ENCODE measurements around the gene NDUFS2.

The NDUFS2 gene

GRCh38 chr1:161165742-161166668, 36.2 kb upstream of the NDUFS2 start, which contains the start of gene PPOX:
Gene PPOX (plus strand): TSS chr1:161166426. CDS start chr1:161166848, 422 bp downstream.
- H3K4me1 Mint-ChIP-seq: peaks cover 54% of the 10 kb centered on the region

DNA sequence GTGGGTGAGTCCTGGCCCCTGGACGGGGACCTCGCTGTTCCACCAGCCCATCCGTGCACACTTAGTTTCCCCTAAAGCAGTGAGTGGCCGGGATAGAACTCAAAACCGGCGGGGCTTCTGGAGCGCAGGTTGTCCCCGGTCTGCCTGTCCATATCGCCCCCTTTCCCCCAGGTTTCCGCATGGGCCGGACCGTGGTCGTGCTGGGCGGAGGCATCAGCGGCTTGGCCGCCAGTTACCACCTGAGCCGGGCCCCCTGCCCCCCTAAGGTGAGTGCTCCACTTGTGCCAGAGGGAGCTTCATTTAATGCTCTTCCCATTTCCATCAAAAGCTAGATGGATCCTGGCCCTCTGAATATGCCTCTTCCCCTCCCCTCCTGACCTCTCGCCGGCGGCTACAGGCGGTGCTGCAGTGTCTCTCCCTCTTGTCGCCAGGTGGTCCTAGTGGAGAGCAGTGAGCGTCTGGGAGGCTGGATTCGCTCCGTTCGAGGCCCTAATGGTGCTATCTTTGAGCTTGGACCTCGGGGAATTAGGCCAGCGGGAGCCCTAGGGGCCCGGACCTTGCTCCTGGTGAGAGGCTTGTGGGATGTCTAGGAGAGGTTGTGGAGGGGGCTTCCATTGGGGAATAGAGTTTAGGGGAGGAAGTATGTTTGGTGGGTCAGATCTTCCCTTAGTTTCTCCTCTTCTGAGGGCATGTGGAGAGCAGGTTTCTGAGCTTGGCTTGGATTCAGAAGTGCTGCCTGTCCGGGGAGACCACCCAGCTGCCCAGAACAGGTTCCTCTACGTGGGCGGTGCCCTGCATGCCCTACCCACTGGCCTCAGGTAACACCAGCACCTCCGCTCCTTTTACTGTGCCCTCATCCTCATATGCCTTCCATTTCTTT, 35.3 kb upstream of the NDUFS2 start:
- peaks cover 45% of the 10 kb centered on the region for H3K4me1 Mint-ChIP-seq
- no peaks in the 10 kb centered on the region for H3K9me3 Mint-ChIP-seq
- H3K36me3 Mint-ChIP-seq: peaks cover 39% of the 10 kb centered on the region
- no peaks in the 10 kb centered on the region for H3K27me3 Mint-ChIP-seq
- no peak for ATAC-seq
- peak overlapping the region; percentile 95 for H3K27ac Mint-ChIP-seq
- H3K4me3 Mint-ChIP-seq: peak overlapping the region; percentile 79

More at GRCh38 chr1:161165742-161166668, 36.2 kb upstream of the NDUFS2 start, which contains the start of gene PPOX:
- Mint-ChIP-seq H3K27me3 (no peaks in the 10 kb centered on the region), H3K27ac (peak within 1 kb of the TSS; percentile 95), H3K36me3 (peaks cover 40% of the 10 kb centered on the region), H3K4me3 (peak within 1 kb of the TSS; percentile 79), H3K9me3 (no peaks in the 10 kb centered on the region)
- ATAC-seq: peak; percentile 98

DNA sequence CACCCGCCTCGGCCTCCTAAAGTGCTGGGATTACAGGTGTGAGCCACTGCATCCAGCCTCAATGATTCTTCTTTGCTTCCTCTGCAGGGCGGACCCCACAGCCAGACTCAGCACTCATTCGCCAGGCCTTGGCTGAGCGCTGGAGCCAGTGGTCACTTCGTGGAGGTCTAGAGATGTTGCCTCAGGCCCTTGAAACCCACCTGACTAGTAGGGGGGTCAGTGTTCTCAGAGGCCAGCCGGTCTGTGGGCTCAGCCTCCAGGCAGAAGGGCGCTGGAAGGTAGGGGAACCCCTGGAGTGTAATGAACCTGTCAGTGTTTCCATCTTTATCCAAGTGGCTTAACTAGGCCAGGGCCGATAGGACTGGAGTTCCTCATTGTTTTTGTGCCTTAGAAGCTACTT, 33.3 kb upstream of the NDUFS2 start:
- no peak overlapping the region for H3K4me3 Mint-ChIP-seq
- no peaks in the 10 kb centered on the region for H3K27me3 Mint-ChIP-seq
- ATAC-seq: no peak
- H3K27ac Mint-ChIP-seq: no peak overlapping the region
- H3K36me3 Mint-ChIP-seq: peaks cover 42% of the 10 kb centered on the region
- H3K9me3 Mint-ChIP-seq: no peaks in the 10 kb centered on the region
- peaks cover 47% of the 10 kb centered on the region for H3K4me1 Mint-ChIP-seq

GRCh38 chr1:161171191-161171590, 31.0 kb upstream of the NDUFS2 start:
- no peak for ATAC-seq
- Mint-ChIP-seq H3K9me3 (no peaks in the 10 kb centered on the region), H3K27ac (no peak overlapping the region), H3K4me3 (no peak overlapping the region), H3K27me3 (no peaks in the 10 kb centered on the region), H3K36me3 (peaks cover 51% of the 10 kb centered on the region), H3K4me1 (peaks cover 54% of the 10 kb centered on the region)

DNA sequence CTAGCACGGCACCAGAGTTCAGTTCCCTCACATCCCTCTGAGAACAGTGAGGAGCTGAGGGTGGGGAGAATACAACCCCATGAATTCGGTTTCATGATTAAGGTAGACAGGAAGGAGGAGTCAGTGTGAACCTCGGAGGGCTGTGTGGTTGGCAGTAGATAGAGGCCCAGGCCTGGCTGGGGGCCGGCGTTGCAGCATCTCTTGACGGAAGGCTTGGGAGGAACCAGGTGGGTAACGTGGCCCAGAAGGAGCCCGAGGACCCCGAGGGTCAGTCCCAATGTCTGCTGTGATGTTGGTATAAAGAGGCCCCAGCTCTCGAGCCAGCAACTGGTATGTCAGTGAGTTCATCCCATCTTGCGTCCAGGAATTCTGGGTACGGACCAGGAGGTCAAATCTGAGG, 30.5 kb upstream of the NDUFS2 start:
- Mint-ChIP-seq H3K4me1 (peaks cover 59% of the 10 kb centered on the region), H3K9me3 (no peaks in the 10 kb centered on the region), H3K27me3 (no peaks in the 10 kb centered on the region), H3K4me3 (no peak overlapping the region), H3K36me3 (peaks cover 51% of the 10 kb centered on the region), H3K27ac (no peak overlapping the region)
- ATAC-seq: no peak

- H3K9me3 Mint-ChIP-seq: no peaks in the 10 kb centered on the region
- H3K4me1 Mint-ChIP-seq: peaks cover 52% of the 10 kb centered on the region
- H3K4me3 Mint-ChIP-seq: no peak overlapping the region
- no peaks in the 10 kb centered on the region for H3K27me3 Mint-ChIP-seq
- H3K36me3 Mint-ChIP-seq: peaks cover 51% of the 10 kb centered on the region
- peak overlapping the region; percentile 56 for H3K27ac Mint-ChIP-seq
- no peak for ATAC-seq
These were observed 29.8 kb upstream of the NDUFS2 start for GRCh38 chr1:161172349-161172748.

GRCh38 chr1:161172776-161173376, 29.3 kb upstream of the NDUFS2 start:
- Mint-ChIP-seq H3K4me3 (no peak overlapping the region), H3K27ac (peak overlapping the region; percentile 56), H3K4me1 (peaks cover 55% of the 10 kb centered on the region), H3K27me3 (no peaks in the 10 kb centered on the region), H3K36me3 (peaks cover 51% of the 10 kb centered on the region), H3K9me3 (no peaks in the 10 kb centered on the region)
- ATAC-seq: no peak

- Mint-ChIP-seq H3K9me3 (no peaks in the 10 kb centered on the region), H3K27ac (peak overlapping the region; percentile 56), H3K36me3 (peaks cover 51% of the 10 kb centered on the region), H3K4me3 (no peak overlapping the region), H3K4me1 (peaks cover 50% of the 10 kb centered on the region), H3K27me3 (no peaks in the 10 kb centered on the region)
- ATAC-seq: no peak
These were observed 28.5 kb upstream of the NDUFS2 start for GRCh38 chr1:161173711-161174110.

GRCh38 chr1:161174911-161175310, 27.3 kb upstream of the NDUFS2 start:
- Mint-ChIP-seq H3K27ac (peak overlapping the region; percentile 95), H3K4me3 (no peak overlapping the region), H3K27me3 (no peaks in the 10 kb centered on the region), H3K36me3 (peaks cover 51% of the 10 kb centered on the region), H3K4me1 (peaks cover 50% of the 10 kb centered on the region), H3K9me3 (no peaks in the 10 kb centered on the region)
- ATAC-seq: no peak

- ATAC-seq: no peak
- Mint-ChIP-seq H3K9me3 (no peaks in the 10 kb centered on the region), H3K4me1 (peaks cover 50% of the 10 kb centered on the region), H3K4me3 (peak overlapping the region; percentile 95), H3K36me3 (peaks cover 49% of the 10 kb centered on the region), H3K27ac (peak overlapping the region; percentile 95), H3K27me3 (no peaks in the 10 kb centered on the region)
These were observed 26.3 kb upstream of the NDUFS2 start for GRCh38 chr1:161175771-161176453.

DNA sequence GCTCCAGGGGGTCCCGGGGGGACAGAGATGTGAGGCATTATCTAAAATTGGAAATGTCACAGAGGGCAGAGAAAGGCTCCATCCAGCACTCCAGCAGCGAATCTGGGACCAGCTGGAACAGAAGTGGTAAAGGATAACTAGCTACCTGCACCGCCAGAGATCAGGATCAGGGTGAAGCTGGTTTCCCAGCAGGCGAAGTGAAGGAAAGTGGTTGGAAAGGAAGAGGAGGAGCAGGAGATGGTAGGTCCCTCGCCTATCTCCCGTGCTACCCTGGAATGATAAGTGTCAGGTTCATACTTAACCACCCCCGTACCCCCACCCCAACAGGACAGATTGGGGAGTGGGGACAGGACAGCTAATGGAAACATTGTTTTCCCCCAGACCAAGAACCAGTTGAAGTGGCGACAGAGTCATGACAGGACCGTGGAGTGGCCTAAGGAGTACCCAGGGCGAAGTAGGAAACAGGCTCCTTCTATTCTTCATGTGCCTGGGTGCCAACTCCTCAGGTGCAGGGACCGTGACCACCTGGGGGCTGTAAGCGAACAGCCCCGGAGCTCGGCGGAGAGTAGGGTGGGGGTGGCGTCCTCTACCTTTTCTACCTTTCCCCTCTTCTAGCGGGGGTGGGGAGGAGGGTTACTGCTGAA, 25.6 kb upstream of the NDUFS2 start:
- no peak for ATAC-seq
- Mint-ChIP-seq H3K27me3 (no peaks in the 10 kb centered on the region), H3K36me3 (peaks cover 42% of the 10 kb centered on the region), H3K27ac (peak overlapping the region; percentile 95), H3K4me3 (peak overlapping the region; percentile 95), H3K4me1 (peaks cover 55% of the 10 kb centered on the region), H3K9me3 (no peaks in the 10 kb centered on the region)

DNA sequence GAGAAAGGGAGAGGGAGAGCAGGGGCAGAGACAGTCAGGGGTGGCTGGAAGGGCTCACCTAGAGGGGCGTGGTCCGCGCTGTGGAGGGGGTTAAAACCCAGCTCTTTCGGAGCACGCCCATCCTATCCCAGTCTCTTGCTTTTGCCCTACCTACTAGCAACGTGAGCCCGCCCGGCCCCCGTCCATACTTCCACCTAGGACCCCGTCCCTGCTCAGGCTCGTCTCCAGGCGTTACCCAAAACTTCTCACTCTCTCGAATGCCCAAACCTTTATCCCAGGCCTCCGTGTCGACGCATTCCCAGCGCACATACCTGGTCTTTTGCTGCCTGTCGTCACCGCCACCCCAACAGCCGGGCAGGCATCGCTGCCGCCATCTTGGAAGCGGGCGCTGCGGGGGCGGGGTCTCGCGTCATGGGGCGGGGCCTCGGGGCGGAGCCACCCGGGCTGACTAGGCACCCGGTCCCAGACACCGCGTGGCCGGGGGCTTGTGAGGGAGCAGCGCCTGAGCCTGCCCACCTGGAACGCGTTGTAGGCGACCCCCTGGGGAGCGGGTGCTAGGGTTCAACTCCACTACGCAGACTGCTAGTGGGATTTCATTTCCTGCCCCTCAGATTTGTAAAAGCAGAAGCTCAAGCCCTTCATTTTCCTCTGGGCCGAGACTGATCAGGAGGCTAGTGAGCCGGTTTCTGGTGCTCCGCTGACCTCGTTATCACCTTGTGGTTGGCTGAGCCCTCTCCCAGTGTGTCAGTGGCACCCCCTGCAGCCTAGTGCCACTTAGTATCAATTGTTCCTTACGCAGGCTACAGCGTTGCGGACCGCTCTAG, 24.8 kb upstream of the NDUFS2 start, which contains the start of gene B4GALT3:
TSS of gene B4GALT3 (minus strand) at position 396 of the 824 bp plus-strand sequence. CDS start 1,447 bp downstream, outside the sequence.
- peaks cover 59% of the 10 kb centered on the region for H3K4me1 Mint-ChIP-seq
- peak within 1 kb of the TSS; percentile 95 for H3K27ac Mint-ChIP-seq
- no peaks in the 10 kb centered on the region for H3K27me3 Mint-ChIP-seq
- H3K4me3 Mint-ChIP-seq: peak within 1 kb of the TSS; percentile 95
- no peaks in the 10 kb centered on the region for H3K9me3 Mint-ChIP-seq
- ATAC-seq: peak; percentile 96
- peaks cover 35% of the 10 kb centered on the region for H3K36me3 Mint-ChIP-seq

DNA sequence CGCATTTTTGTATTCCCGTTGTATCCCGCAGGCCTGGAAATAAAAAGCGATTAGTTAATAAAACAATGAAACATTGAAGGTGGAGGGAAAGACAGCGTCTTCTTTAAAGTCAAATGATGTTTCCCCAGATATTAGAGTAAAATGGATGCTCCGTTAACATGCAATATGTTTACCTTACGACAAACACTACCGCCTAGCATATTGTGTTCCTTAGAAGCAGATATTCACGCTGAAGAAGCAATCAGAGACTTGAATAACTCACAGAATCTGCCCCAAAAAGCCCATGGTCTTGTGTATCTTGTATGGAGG, 24.3 kb upstream of the NDUFS2 start:
- Mint-ChIP-seq H3K36me3 (peaks cover 30% of the 10 kb centered on the region), H3K9me3 (no peaks in the 10 kb centered on the region), H3K27ac (peak overlapping the region; percentile 95), H3K4me3 (peak overlapping the region; percentile 95), H3K4me1 (peaks cover 59% of the 10 kb centered on the region), H3K27me3 (no peaks in the 10 kb centered on the region)
- no peak for ATAC-seq
